Activated T-cell treated with anti-CD3 and anti-CD28 coated beads, Interleukin-2, amount 50 U/mL, for 72 hours (primary cell): ENCODE data around the gene HOXD4. TPM values are rescaled to one million over a fixed set of nuclear protein-coding genes. Genes with fewer than 3 reads are reported as not detected.

Experiments used
- ATAC-seq, 2 donors: fragments of 150-1000 bp; cut with Tn5 transposase; replicated peaks in 1 of 2; 2 replicates each; pipeline ENCODE4 v1.10.0; 2021; ENCODE audit warnings: moderate library complexity in 2 of 2, mild to moderate bottlenecking in 1 of 2
- DNase-seq, 2 donors: peaks; one replicate each; pipeline ENCODE4 v3.0.0; 2021 to 2022; ENCODE audit warnings: mixed read lengths in 1 of 2
- H3K27ac Mint-ChIP-seq: one replicate; pipeline ENCODE4 v1.8.0; 2022; ENCODE audit warnings: mild to moderate bottlenecking, moderate library complexity, mixed read lengths
- H3K27me3 Mint-ChIP-seq: one replicate; pipeline ENCODE4 v1.8.0; 2022; ENCODE audit warnings: low read depth, mixed read lengths
- H3K36me3 Mint-ChIP-seq, 2 donors: one replicate each; pipeline ENCODE4 v1.8.0; 2022; ENCODE audit warnings: mixed read lengths in 2 of 2, mild to moderate bottlenecking in 1 of 2; ENCODE audit not compliant: insufficient read depth in 2 of 2
- H3K4me1 Mint-ChIP-seq: one replicate; pipeline ENCODE4 v1.8.0; 2022; ENCODE audit warnings: low read depth, mixed read lengths
- H3K4me3 Mint-ChIP-seq, 2 donors: one replicate each; pipeline ENCODE4 v1.8.0; 2022; ENCODE audit warnings: mild to moderate bottlenecking in 2 of 2, mixed read lengths in 2 of 2, moderate library complexity in 2 of 2
- H3K9me3 Mint-ChIP-seq, 2 donors: one replicate each; pipeline ENCODE4 v1.8.0; 2022; ENCODE audit warnings: mixed read lengths in 2 of 2
- total RNA-seq, 2 donors: library from RNA; stranded (reverse); gene quantifications; one replicate each; pipeline ENCODE4 v1.2.3, GENCODE V29; 2022

HOXD4 gene
- total RNA-seq, 2 donors from 2014 or later: not detected

GRCh38 chr2:176109192-176109901 is 42.0 kb upstream of the HOXD4 start:
- Mint-ChIP-seq H3K27me3 (peaks cover 78% of the 10 kb centered on the region), H3K9me3 (no peaks in the 10 kb centered on the region), H3K27ac (peak overlapping the region; percentile 68), H3K4me3 (peak overlapping the region; percentile 54 to 58), H3K4me1 (peaks cover 39% of the 10 kb centered on the region), H3K36me3 (peaks cover 2 to 3% of the 10 kb centered on the region in 2 donors)
- DNase-seq (no peak), ATAC-seq (no peak)

GRCh38 chr2:176109946-176110345 is 41.4 kb upstream of the HOXD4 start:
- Mint-ChIP-seq H3K4me3 (no peak overlapping the region), H3K9me3 (no peaks in the 10 kb centered on the region), H3K27me3 (peaks cover 78% of the 10 kb centered on the region), H3K36me3 (peaks cover 2 to 3% of the 10 kb centered on the region in 2 donors), H3K4me1 (peaks cover 33% of the 10 kb centered on the region), H3K27ac (peak overlapping the region; percentile 67)
- ATAC-seq: no peak
- no peak for DNase-seq

GRCh38 chr2:176110415-176111308 is 40.7 kb upstream of the HOXD4 start:
- H3K4me1 Mint-ChIP-seq: peaks cover 26% of the 10 kb centered on the region
- no peaks in the 10 kb centered on the region for H3K9me3 Mint-ChIP-seq
- peak overlapping the region; percentile 57 for H3K27ac Mint-ChIP-seq
- no peak overlapping the region for H3K4me3 Mint-ChIP-seq
- no peak for ATAC-seq
- no peak for DNase-seq
- H3K27me3 Mint-ChIP-seq: peaks cover 78% of the 10 kb centered on the region
- peaks cover 2 to 3% of the 10 kb centered on the region in 2 donors for H3K36me3 Mint-ChIP-seq

- DNase-seq (peak; percentile 45 to 53), ATAC-seq (peak in 1 of 2 donors; percentile 33)
- no peaks in the 10 kb centered on the region for H3K9me3 Mint-ChIP-seq
- peaks cover 78% of the 10 kb centered on the region for H3K27me3 Mint-ChIP-seq
- H3K36me3 Mint-ChIP-seq: peaks cover under 1 to 2% of the 10 kb centered on the region in 2 donors
- no peak overlapping the region for H3K4me3 Mint-ChIP-seq
- H3K27ac Mint-ChIP-seq: peak overlapping the region; percentile 57
- H3K4me1 Mint-ChIP-seq: peaks cover 20% of the 10 kb centered on the region
Measured at GRCh38 chr2:176111309-176111663, 40.1 kb upstream of the HOXD4 start.

- DNase-seq: no peak
- H3K27ac Mint-ChIP-seq: no peak overlapping the region
- peaks cover 0 to 2% of the 10 kb centered on the region in 2 donors for H3K36me3 Mint-ChIP-seq
- no peaks in the 10 kb centered on the region for H3K9me3 Mint-ChIP-seq
- ATAC-seq: no peak
- H3K27me3 Mint-ChIP-seq: peaks cover 81% of the 10 kb centered on the region
- H3K4me3 Mint-ChIP-seq: no peak overlapping the region
- peaks cover 17% of the 10 kb centered on the region for H3K4me1 Mint-ChIP-seq
Measured at GRCh38 chr2:176111846-176112374, 39.4 kb upstream of the HOXD4 start.

- no peak for DNase-seq
- Mint-ChIP-seq H3K4me1 (peaks cover 17% of the 10 kb centered on the region), H3K27me3 (peaks cover 88% of the 10 kb centered on the region)
Measured at GRCh38 chr2:176112375-176113302, 38.7 kb upstream of the HOXD4 start.

GRCh38 chr2:176114120-176114929 is 37.0 kb upstream of the HOXD4 start:
- no peak overlapping the region for H3K27ac Mint-ChIP-seq
- peaks cover 96% of the 10 kb centered on the region for H3K27me3 Mint-ChIP-seq
- no peak overlapping the region for H3K4me3 Mint-ChIP-seq

More at GRCh38 chr2:176112375-176113302, 38.7 kb upstream of the HOXD4 start:
- Mint-ChIP-seq H3K9me3 (no peaks in the 10 kb centered on the region), H3K27ac (peak overlapping the region; percentile 57), H3K36me3 (peaks cover 0 to 2% of the 10 kb centered on the region in 2 donors), H3K4me3 (no peak overlapping the region)
- ATAC-seq: no peak

GRCh38 chr2:176114930-176115625 is 36.3 kb upstream of the HOXD4 start:
- Mint-ChIP-seq H3K27ac (no peak overlapping the region), H3K9me3 (peaks cover 0 to 2% of the 10 kb centered on the region in 2 donors), H3K4me1 (peaks cover 14% of the 10 kb centered on the region), H3K4me3 (no peak overlapping the region), H3K27me3 (peaks cover 96% of the 10 kb centered on the region), H3K36me3 (peaks cover 2 to 4% of the 10 kb centered on the region in 2 donors)
- ATAC-seq (no peak), DNase-seq (no peak)

More at GRCh38 chr2:176114120-176114929, 37.0 kb upstream of the HOXD4 start:
- Mint-ChIP-seq H3K36me3 (peaks cover 2 to 6% of the 10 kb centered on the region in 2 donors), H3K4me1 (peaks cover 20% of the 10 kb centered on the region), H3K9me3 (peaks cover 0 to 2% of the 10 kb centered on the region in 2 donors)
- ATAC-seq: no peak
- DNase-seq: no peak

GRCh38 chr2:176115883-176116813 is 35.2 kb upstream of the HOXD4 start, which contains the start of gene HOXD10:
HOXD10 (plus strand) TSS chr2:176116778; CDS start chr2:176116834, 56 bp downstream.
- Mint-ChIP-seq H3K36me3 (peaks cover 2 to 4% of the 10 kb centered on the region in 2 donors), H3K27ac (no peak within 1 kb of the TSS), H3K9me3 (peaks cover 0 to 2% of the 10 kb centered on the region in 2 donors)

GRCh38 chr2:176117162-176117822 is 34.1 kb upstream of the HOXD4 start:
- Mint-ChIP-seq H3K4me1 (peaks cover 11% of the 10 kb centered on the region), H3K9me3 (peaks cover 0 to 2% of the 10 kb centered on the region in 2 donors), H3K27ac (no peak overlapping the region), H3K36me3 (peaks cover 2 to 4% of the 10 kb centered on the region in 2 donors), H3K4me3 (no peak overlapping the region), H3K27me3 (peaks cover 91% of the 10 kb centered on the region)
- no peak for DNase-seq
- no peak for ATAC-seq

More at GRCh38 chr2:176115883-176116813, 35.2 kb upstream of the HOXD4 start, which contains the start of gene HOXD10:
- no peak for ATAC-seq
- Mint-ChIP-seq H3K27me3 (peaks cover 97% of the 10 kb centered on the region), H3K4me3 (no peak within 1 kb of the TSS), H3K4me1 (peaks cover 13% of the 10 kb centered on the region)
- no peak for DNase-seq
